Thyroid gland (tissue), 4 donors: ENCODE measurements around the gene SIL1.

Source experiments
- POLR2A ChIP-seq, 2 donors: fragments of 450-650 bp; IDR thresholded peaks; one replicate each; pipeline ENCODE4 v1.6.1; 2017; ENCODE audit warnings: antibody characterized with exemption in 2 of 2, mild to moderate bottlenecking in 2 of 2, moderate library complexity in 1 of 2
- TF ChIP-seq, protein P1 (sequence below), 6 experiments: fragments of 200-600 bp in 3 of 6; fragments of 450-650 bp in 3 of 6; sonication (generic) in 3 of 6; IDR thresholded peaks; one replicate each; pipeline ENCODE4 v1.5.1; 2016 to 2019; ENCODE audit warnings: antibody characterized with exemption in 6 of 6, mild to moderate bottlenecking in 2 of 6, inconsistent platforms in 1 of 6, moderate library complexity in 1 of 6

- TF ChIP-seq, protein P1, sequence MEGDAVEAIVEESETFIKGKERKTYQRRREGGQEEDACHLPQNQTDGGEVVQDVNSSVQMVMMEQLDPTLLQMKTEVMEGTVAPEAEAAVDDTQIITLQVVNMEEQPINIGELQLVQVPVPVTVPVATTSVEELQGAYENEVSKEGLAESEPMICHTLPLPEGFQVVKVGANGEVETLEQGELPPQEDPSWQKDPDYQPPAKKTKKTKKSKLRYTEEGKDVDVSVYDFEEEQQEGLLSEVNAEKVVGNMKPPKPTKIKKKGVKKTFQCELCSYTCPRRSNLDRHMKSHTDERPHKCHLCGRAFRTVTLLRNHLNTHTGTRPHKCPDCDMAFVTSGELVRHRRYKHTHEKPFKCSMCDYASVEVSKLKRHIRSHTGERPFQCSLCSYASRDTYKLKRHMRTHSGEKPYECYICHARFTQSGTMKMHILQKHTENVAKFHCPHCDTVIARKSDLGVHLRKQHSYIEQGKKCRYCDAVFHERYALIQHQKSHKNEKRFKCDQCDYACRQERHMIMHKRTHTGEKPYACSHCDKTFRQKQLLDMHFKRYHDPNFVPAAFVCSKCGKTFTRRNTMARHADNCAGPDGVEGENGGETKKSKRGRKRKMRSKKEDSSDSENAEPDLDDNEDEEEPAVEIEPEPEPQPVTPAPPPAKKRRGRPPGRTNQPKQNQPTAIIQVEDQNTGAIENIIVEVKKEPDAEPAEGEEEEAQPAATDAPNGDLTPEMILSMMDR (IDR thresholded peaks at IDR 0.05) = no peak
- TF ChIP-seq POLR2A (IDR thresholded peaks at IDR 0.05) = no peak
Observed at GRCh38 chr5:138955671-138956295, 242.4 kb downstream of the SIL1 start.
